Activated T-cell treated with anti-CD3 and anti-CD28 coated beads, Interleukin-2, amount 50 U/mL, for 1 hour (primary cell): Measurements from ENCODE around the gene C6orf52.
"Not testable (repeated sequence)": the region's sequence is repeated elsewhere in the genome, so short reads cannot be mapped to it uniquely, and the experiment has no call there.

Source experiments
- DNase-seq: peaks from one replicate; pipeline ENCODE4 v3.0.0-alpha.2; 2020

Gene C6orf52

DNA sequence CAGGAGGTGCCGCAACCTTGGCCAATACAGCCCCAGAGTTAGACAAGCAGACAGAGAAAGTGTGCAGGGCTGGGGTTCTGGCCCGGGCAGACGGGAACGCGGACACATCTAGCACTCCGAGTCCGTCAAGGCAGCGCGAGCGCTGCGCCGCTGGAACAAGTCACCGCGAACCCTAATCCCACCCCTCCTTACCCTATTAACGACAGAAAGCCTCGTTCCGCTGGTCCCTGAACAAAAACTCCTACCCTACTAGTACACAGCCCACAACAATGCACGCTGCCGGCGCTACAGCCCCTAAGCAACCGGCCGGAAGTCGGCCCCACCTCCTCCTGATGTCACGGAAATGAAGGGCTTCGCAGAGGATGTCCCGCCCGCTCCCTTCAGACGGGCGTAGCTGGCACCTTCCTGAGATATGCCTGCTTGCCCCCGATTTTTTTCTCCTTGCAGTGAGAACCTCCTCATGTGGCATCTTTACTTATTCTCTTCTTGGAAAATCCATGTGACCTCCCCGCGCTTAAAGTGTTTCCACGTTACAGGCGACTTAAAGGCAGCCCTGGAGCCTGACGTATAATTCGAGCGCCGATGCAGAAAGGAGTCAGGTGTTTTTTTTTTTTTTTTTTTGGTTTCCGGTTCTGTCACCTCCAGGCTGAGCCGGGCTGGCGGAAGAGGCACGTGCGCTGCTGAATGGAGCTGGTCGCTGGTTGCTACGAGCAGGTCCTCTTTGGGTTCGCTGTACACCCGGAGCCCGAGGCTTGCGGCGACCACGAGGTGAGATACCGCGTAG is at the start of gene C6orf52, which contains the start of gene PAK1IP1:
C6orf52 (minus strand) TSS at position 315 of the 784 bp plus-strand sequence. CDS start 7,066 bp downstream, outside the sequence.
PAK1IP1 (plus strand) TSS at position 671 of the 784 bp plus-strand sequence; CDS start at position 685, 14 bp downstream.
- peak; percentile 92 for DNase-seq

DNA sequence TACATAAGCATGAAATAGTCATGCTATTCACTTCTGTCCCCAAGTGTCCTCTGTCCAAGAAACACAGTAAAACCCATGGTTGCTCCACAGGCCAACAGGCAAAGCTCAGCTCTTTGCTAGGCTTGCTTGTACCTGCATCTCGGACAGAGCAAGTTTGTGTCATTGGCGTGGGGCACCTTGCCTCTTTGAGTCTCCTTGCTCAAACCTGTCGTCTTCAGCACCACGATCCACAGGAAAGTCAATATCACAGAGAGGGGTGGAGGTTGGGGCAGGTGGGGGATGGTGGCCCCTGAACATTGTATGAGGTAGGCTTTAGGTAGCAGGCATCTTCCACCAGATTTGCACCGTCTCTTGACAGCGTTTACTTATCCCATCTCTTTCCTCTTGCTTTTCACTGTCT is 49.1 kb upstream of the C6orf52 start:
- no peak for DNase-seq

DNA sequence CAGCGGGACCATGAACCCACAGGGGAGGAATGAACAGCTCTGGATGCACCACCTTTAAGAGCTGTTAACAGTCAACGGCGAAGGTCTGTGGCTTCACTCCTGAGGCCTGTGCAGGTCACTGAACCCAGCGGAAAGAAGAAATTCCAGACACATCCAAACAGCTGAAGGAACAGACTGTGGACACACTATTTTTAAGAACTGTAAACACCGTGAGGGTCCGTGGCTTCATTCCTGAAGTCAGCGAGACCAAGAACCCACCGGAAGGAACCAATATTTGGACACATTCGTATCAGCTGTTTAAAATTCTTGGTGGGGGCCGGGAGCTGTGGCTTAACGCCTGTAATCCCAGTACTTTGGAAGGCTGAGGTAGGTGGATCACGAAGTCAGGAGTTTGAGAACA is 47.8 kb upstream of the C6orf52 start:
- DNase-seq = no peak

DNA sequence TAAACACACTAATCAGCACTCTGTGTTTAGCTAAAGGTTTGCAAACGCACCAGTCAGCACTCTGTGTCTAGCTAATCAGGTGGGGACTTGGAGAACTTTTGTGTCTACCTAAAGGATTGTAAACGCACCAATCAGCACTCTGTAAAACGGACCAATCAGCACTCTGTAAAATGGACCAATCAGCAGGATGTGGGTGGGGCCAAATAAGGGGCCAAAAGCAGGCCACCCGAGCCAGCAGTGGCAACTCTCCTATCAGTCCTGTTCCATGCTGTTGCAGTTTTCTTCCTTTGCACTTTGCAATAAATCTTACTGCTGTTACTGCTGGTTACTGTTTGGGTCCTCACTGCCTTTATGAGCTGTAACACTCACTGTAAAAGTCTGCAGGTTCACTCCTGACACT is 47.2 kb upstream of the C6orf52 start:
- DNase-seq = not testable (repeated sequence)

DNA sequence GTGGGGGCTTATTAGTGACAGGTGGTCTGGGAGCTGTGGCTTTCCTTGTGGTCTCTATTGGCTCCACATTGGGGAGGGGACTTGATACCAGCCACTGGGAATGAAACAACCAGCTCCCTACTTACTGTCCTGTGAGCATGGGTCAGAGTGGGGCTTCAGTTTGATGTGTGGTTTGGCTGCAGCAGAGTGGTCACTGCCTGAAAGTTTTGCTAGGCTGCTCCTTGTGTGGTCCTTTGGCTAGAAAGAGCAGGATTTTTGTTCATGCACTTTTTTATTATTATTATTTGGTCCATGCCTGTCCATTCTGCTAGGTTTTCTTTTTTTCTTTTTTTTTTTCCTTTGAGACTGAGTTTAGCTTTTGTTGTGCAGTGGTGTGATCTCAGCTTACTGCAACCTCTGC is 45.6 kb upstream of the C6orf52 start:
- no peak for DNase-seq

DNA sequence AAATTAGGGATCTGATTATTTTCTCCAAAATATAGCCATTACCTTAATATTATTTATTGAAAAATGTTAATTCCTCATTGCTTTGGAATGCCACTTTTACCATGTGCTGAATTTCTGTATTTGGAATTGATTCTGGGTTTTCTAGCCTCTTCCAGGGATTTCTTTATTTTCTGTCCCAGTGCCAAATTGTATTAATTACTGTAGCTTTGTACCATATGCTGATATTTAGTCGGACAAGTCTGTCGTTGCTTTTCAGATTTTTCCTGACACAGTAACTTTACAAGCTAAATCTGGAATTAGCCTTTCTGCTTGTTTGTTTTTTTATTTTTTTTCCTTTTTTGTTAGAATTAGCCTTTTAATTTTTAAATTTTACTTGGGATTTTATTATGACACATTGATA is 42.3 kb upstream of the C6orf52 start:
- no peak for DNase-seq

- no peak for DNase-seq
Measured at GRCh38 chr6:10733863-10734262, 39.4 kb upstream of the C6orf52 start.

- no peak for DNase-seq
Measured at GRCh38 chr6:10733151-10733715, 38.8 kb upstream of the C6orf52 start.

- no peak for DNase-seq
Measured at GRCh38 chr6:10730254-10730653, 35.8 kb upstream of the C6orf52 start.

DNA sequence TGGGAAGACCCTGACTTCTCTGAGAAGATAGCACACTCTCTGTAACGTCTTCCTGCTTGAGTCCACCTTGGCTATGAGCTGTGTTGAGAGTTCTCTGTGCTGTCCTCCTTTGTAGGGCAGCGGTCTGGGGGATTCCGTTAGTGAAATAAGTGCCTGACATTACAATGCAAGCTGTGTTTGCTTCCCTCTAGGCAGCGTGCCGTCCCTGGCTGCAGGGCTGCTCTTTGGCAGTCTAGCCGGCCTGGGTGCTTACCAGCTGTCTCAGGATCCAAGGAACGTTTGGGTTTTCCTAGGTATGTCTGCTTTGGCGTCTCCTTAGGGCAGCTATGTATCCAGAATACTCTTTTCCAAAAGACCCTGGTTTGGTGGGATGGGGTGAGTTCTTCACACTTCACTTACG is 31.3 kb upstream of the C6orf52 start:
- DNase-seq = no peak

DNA sequence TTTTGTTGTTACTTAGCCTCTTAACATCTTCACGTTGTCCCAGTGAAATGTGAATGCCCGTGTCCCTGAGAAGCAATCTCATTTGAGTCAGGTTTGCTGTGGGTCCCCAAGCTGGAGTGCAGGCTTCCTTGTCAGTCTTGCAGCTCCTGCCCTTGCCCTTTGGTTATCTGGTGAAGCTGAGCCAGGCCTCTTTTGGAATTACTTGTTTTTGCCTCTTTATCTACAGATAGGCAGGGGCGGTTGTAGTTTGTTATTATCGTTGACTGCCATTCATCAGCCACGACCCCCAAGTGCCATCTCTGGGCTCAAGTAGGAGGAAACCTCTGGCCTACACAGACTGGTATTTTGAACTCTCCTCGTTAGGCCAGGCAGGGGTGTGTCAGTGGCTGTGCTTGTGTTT is 30.6 kb upstream of the C6orf52 start:
- no peak for DNase-seq

- no peak for DNase-seq
Measured at GRCh38 chr6:10723567-10723881, 29.1 kb upstream of the C6orf52 start.

DNA sequence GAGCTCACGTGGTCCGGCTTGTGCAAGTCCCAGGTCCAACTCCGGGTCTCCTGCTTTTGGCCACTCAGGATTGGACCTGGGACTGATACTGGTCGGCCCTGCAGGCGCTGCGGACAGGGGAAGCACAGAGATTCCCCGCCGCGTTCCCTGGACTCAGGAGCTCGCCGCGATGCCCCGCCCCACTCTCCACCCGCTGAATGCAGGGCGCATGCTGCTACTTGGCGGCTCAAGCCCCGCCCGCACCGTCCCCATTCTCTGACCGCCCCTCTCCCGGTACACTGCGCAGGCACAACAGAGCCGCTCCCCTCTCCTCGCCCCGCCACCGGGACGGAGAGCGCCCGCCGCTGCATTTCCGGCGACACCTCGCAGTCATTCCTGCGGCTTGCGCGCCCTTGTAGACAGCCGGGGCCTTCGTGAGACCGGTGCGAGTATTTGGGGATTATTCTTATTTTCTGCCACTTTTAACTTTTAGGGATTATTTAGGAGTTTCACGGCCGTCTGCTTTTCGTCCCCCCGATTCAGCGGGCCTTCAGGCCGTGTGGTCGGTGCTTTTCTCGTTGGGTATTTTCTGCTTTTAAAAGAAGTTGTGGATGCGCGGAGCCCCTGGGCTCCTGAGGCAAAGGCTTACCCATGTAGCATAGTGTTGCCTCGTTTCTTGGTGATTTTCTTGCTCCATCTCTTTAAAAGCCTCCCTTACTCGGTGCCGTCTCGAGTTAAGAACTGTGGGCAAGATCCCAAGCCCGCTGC is 28.6 kb upstream of the C6orf52 start, which contains the start of gene TMEM14C:
TMEM14C (plus strand) TSS at position 251 of the 747 bp plus-strand sequence. CDS start 1,544 bp downstream, outside the sequence.
- DNase-seq = peak; percentile 79

DNA sequence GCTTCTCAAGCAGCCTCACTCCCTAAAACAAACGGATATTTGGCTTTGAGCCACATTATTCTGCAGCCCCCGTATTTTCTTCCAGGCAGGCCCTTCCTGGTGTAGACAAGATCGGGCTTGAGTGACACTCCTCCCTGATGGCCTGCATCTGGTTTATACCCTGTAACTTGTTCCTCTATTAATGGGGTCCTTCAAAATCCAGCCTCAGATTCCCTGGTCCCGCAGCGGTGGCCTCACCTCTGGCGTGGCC is 28.1 kb upstream of the C6orf52 start:
- DNase-seq = no peak

DNA sequence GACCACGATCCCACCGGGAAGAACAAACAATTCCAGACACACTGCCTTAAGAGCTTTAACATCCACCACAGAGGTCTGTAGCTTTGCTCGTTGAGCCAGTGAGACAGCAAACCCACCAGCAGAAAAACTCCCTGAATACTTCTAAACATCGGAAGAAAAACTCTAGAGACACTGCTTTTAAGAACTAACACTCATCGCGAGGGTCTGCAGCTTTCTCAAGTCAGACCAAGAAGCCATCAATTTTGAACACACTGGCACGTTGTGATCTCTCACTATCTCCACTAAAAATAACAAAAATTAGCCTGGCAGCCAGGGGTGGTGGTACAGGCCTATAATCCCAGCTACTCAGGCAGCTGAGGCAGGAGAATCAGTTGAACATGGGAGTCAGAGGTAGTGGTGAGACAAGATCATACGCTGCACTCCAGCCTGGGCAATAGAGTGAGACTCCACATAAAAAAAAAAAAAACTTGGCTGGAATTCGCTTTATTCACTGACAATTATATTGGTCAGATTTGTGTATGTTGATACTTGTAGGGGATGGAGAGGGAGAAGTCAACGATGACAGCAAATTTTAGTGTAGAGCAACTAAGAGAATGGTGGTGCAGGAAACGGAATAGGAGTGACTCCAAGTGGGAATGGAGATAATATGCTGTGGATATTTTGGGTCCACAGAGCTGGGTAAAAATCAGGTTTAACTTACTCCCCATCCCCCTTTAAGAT is 27.6 kb upstream of the C6orf52 start:
- no peak for DNase-seq

GRCh38 chr6:10720960-10721849 is 26.8 kb upstream of the C6orf52 start:
- DNase-seq = not testable (repeated sequence)

GRCh38 chr6:10720265-10720959 is 26.0 kb upstream of the C6orf52 start:
- peak; percentile 70 for DNase-seq

- DNase-seq = no peak
Measured at GRCh38 chr6:10719964-10720264, 25.5 kb upstream of the C6orf52 start.

DNA sequence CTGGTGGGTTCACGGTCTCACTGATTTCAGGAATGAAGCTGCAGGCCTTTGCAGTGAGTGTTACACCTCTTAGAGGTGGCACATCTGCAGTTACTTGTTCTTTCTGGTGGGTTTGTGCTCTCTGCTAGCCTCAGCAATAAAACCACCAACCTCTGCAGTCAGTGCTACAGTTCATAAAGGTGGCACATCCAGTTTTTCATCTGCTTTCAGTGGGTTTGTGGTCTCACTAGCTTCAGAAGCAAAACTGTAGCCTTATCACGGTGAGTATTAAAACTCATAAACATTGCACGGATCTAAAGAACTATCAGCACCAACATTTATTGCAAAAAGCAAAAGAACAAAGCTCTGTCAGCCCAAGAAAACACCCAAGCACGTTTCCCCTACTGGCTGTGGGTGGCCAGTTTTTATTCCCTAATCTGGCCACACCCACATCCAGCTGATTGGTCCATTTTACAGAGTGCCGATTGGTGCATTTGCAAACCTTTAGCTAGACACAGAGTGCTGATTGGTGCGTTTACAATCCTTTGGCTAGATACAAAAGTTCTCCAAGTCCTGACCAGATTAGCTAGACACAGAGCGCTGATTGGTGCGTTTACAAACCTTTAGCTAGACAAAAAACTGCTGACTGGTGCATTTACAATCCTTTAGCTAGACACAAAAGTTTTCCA is 25.0 kb upstream of the C6orf52 start:
- peak; percentile 43 for DNase-seq

- DNase-seq = no peak
Measured at GRCh38 chr6:10713962-10714361, 19.5 kb upstream of the C6orf52 start.

GRCh38 chr6:10696655-10697054 is 2.2 kb upstream of the C6orf52 start:
- no peak for DNase-seq
